ENCODE results near the gene IRX6. TPM values are rescaled to one million over a fixed set of nuclear protein-coding genes. Genes with fewer than 3 reads are reported as not detected.
A peak's percentile ranks its signal among the peaks of the same experiment; 100 is the strongest.

IRX6 gene
- total and polyA plus RNA-seq, 2 experiments from 2014 or later, result 0.10 TPM; not detected in 1

GRCh38 chr16:55283812-55284717, 39.9 kb upstream of the IRX6 start:
- ATAC-seq, result no peak
- Histone ChIP-seq H3K4me2 (no peak overlapping the region; the same call in 1 of the 2 replicates), H3K9me2 (ENCODE audit: insufficient read depth) (peaks cover 6% of the 10 kb centered on the region; the same call in 1 of the 2 replicates), H3K27me3 (ENCODE audit: insufficient read depth) (no peaks in the 10 kb centered on the region), H3K36me3 (ENCODE audit: insufficient read depth) (no peaks in the 10 kb centered on the region), H3F3A (replicated peaks; ENCODE audit: low read depth) (no peaks in the 10 kb centered on the region), H2AFZ (peak overlapping the region; percentile 52; the same call in 1 of the 2 replicates), H3K79me2 (replicated peaks; ENCODE audit: insufficient read depth) (no peaks in the 10 kb centered on the region), H3K4me3 (no peak overlapping the region), H4K20me1 (replicated peaks; ENCODE audit: insufficient read depth) (no peaks in the 10 kb centered on the region), H3K4me1 (ENCODE audit: insufficient read depth) (peaks cover 13% of the 10 kb centered on the region), H3K27ac (ENCODE audit: low read depth) (no peak overlapping the region)
- no peak overlapping the region for H3K27ac Mint-ChIP-seq
- H3K36me3 Mint-ChIP-seq (ENCODE audit: low read depth), result no peaks in the 10 kb centered on the region
- no peak overlapping the region for H3K4me3 Mint-ChIP-seq
- no peaks in the 10 kb centered on the region for H3K27me3 Mint-ChIP-seq (ENCODE audit: insufficient read depth, low read depth, poor library complexity)
- TF ChIP-seq, protein P1, sequence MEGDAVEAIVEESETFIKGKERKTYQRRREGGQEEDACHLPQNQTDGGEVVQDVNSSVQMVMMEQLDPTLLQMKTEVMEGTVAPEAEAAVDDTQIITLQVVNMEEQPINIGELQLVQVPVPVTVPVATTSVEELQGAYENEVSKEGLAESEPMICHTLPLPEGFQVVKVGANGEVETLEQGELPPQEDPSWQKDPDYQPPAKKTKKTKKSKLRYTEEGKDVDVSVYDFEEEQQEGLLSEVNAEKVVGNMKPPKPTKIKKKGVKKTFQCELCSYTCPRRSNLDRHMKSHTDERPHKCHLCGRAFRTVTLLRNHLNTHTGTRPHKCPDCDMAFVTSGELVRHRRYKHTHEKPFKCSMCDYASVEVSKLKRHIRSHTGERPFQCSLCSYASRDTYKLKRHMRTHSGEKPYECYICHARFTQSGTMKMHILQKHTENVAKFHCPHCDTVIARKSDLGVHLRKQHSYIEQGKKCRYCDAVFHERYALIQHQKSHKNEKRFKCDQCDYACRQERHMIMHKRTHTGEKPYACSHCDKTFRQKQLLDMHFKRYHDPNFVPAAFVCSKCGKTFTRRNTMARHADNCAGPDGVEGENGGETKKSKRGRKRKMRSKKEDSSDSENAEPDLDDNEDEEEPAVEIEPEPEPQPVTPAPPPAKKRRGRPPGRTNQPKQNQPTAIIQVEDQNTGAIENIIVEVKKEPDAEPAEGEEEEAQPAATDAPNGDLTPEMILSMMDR (conservative IDR thresholded peaks at IDR 0.05; ENCODE audit: low read depth in 2 of 2), result no peak
- TF ChIP-seq JUNB (IDR thresholded peaks at IDR 0.05; ENCODE audit: unreplicated experiment) (no peak), ZNF331 (CRISPR knock-in tag; IDR thresholded peaks at IDR 0.05; ENCODE audit: low read depth) (no peak), STAT1 (IDR thresholded peaks at IDR 0.05; ENCODE audit: unreplicated experiment) (no peak), REST (IDR thresholded peaks at IDR 0.05; ENCODE audit: unreplicated experiment) (no peak), ETS1 (IDR thresholded peaks at IDR 0.05) (no peak), ZNF114 (CRISPR knock-in tag; IDR thresholded peaks at IDR 0.05) (no peak), CREB1 (CRISPR knock-in tag; IDR thresholded peaks at IDR 0.05; ENCODE audit: low read depth) (no peak), EZH2 (IDR thresholded peaks at IDR 0.05; ENCODE audit: low read depth, unreplicated experiment) (no peak), NANOG (IDR thresholded peaks at IDR 0.05; ENCODE audit: borderline replicate concordance) (no peak)
- TF ChIP-seq, protein P2, sequence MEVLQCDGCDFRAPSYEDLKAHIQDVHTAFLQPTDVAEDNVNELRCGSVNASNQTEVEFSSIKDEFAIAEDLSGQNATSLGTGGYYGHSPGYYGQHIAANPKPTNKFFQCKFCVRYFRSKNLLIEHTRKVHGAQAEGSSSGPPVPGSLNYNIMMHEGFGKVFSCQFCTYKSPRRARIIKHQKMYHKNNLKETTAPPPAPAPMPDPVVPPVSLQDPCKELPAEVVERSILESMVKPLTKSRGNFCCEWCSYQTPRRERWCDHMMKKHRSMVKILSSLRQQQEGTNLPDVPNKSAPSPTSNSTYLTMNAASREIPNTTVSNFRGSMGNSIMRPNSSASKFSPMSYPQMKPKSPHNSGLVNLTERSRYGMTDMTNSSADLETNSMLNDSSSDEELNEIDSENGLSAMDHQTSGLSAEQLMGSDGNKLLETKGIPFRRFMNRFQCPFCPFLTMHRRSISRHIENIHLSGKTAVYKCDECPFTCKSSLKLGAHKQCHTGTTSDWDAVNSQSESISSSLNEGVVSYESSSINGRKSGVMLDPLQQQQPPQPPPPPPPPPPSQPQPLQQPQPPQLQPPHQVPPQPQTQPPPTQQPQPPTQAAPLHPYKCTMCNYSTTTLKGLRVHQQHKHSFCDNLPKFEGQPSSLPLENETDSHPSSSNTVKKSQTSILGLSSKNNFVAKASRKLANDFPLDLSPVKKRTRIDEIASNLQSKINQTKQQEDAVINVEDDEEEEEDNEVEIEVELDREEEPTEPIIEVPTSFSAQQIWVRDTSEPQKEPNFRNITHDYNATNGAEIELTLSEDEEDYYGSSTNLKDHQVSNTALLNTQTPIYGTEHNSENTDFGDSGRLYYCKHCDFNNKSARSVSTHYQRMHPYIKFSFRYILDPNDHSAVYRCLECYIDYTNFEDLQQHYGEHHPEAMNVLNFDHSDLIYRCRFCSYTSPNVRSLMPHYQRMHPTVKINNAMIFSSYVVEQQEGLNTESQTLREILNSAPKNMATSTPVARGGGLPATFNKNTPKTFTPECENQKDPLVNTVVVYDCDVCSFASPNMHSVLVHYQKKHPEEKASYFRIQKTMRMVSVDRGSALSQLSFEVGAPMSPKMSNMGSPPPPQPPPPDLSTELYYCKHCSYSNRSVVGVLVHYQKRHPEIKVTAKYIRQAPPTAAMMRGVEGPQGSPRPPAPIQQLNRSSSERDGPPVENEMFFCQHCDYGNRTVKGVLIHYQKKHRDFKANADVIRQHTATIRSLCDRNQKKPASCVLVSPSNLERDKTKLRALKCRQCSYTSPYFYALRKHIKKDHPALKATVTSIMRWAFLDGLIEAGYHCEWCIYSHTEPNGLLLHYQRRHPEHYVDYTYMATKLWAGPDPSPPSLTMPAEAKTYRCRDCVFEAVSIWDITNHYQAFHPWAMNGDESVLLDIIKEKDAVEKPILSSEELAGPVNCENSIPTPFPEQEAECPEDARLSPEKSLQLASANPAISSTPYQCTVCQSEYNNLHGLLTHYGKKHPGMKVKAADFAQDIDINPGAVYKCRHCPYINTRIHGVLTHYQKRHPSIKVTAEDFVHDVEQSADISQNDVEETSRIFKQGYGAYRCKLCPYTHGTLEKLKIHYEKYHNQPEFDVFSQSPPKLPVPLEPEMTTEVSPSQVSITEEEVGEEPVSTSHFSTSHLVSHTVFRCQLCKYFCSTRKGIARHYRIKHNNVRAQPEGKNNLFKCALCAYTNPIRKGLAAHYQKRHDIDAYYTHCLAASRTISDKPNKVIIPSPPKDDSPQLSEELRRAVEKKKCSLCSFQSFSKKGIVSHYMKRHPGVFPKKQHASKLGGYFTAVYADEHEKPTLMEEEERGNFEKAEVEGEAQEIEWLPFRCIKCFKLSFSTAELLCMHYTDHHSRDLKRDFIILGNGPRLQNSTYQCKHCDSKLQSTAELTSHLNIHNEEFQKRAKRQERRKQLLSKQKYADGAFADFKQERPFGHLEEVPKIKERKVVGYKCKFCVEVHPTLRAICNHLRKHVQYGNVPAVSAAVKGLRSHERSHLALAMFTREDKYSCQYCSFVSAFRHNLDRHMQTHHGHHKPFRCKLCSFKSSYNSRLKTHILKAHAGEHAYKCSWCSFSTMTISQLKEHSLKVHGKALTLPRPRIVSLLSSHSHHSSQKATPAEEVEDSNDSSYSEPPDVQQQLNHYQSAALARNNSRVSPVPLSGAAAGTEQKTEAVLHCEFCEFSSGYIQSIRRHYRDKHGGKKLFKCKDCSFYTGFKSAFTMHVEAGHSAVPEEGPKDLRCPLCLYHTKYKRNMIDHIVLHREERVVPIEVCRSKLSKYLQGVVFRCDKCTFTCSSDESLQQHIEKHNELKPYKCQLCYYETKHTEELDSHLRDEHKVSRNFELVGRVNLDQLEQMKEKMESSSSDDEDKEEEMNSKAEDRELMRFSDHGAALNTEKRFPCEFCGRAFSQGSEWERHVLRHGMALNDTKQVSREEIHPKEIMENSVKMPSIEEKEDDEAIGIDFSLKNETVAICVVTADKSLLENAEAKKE (CRISPR knock-in tag; IDR thresholded peaks at IDR 0.05), result no peak
- H3K4me1 Mint-ChIP-seq, result peaks cover 10% of the 10 kb centered on the region
- no peak for DNase-seq (ENCODE audit: low spot score)
- H3K9me3 Mint-ChIP-seq, result peaks cover 14% of the 10 kb centered on the region

All from GM23338 (cell line).